Non-pigmented ciliary epithelial cell (primary cell): ENCODE results near the gene ZNF574.

ENCODE experiments used
- DNase-seq: peaks from one replicate; pipeline ENCODE4 v3.0.0-alpha.2; 2010; ENCODE audit warnings: low read depth

ZNF574 gene

GRCh38 chr19:42059196-42059595 is 16.8 kb upstream of the ZNF574 start:
- no peak for DNase-seq

DNA sequence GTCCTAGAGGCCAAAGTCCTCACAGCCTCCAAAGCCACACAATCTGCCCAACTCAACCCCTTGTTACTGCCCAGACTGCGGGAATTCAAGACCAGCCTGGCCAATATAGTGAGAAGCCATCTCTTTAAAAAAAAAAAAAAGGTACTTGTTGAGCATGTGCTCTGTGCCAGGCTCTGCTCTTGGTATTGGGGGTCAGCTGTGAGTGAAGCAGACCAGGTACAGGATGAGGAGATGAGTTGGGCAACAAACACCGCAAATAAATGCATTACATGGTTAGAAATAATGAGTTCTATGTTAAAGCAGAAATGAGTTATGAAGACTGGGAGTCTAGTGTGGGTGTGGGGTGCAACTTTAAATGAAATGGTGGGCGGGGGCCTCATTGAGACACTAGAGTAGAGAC is 15.8 kb upstream of the ZNF574 start:
- no peak for DNase-seq

GRCh38 chr19:42062381-42062780 is 13.6 kb upstream of the ZNF574 start:
- DNase-seq: no peak

DNA sequence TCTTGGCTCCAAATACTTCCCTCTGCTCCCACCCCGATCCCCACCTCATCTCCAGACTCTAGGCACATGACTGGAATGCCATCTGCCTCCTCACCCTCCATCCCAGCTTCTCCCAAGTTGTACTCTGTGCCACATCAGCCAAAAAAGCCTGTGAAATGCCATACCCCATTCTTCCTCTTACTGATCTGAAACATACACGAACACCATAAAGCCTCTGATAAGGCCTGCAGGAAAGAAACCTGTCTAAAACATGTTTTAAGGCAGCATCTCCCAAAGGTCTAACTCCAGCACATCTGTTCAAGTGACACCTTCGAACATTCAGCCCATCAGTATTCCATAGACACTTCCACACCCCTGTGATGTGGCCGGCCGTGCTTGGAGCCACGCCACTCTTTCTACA is 11.5 kb upstream of the ZNF574 start:
- no peak for DNase-seq

GRCh38 chr19:42065051-42065450 is 10.9 kb upstream of the ZNF574 start:
- no peak for DNase-seq

DNA sequence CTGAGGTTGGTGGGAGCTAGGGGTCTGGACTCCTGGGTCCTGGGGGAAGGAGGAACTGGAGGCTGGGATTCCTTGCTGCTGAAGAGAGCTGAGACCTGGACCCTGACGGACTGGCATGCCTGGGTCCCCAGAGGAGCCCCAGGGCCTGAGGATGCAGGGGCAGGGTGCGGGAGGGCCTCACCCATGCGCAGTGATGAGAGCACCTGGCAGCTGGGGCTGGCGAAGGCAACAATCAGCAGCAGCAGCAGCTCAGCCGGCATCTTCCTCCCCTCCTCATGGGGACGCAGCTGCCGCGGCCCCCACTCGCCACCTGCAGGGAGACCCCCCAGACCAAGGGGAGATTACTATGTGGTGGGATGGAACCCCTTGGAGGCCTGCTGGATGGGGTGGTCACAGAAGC is 10.5 kb upstream of the ZNF574 start:
- no peak for DNase-seq

DNA sequence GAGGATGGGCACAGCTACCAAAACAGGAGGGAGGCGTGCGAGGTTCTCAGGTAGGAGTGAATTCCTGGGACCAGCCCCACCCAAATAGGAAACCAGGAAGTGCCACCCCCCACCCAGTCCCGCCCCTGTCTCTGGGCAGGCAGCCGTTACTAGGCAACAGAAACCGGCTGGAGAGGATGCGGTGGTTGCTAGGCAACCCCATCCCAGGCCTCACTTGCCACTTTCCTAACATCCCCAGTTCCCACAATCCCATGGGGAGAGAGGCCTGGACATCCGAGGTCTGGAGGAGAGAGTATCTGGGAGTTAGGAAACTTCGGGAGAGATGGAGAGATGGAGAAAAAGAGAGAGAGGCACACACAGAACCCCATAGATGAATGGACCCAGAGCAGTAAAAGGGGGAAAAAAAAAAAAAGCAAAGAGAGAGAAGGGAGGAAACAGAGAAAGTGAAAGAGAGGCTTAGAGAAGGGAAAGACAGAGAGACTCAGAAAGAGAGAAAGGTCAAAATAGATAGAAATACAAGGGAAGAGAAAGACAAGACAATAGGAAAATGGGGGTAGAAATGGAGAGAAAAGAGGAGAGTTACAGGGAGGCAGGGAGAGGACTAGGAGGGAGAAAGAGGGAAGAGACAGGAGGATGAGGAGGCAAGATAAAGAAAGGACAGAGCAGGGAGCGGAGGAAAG is 9.8 kb upstream of the ZNF574 start:
- no peak for DNase-seq

DNA sequence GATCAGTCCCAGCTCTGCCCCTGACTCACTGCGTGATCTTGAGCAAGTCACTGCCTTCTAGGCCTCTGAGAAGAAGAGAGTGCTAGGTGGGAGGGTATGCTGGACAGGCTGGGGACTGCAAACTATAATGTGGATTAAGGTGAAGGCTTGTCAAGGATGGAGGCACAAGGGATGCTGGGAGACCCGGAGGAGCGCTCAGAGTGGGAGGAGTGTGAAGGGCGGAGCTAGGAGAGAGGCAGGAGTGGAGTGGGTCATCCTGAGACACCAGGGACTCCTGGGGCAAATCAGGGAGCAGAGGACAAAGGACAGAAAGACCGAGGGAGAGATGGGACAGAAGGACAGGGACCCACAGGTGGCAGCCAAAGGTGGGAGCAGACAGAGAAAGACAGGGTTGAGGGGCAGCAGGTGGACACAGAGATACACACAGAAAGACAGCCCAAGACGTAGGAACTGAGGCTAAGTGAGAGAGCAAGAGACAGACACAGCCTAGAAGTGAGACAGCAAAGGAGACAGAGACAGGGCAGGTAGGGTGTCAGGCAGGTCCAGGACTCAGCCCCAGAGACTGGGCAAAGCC is 8.6 kb upstream of the ZNF574 start:
- no peak for DNase-seq

DNA sequence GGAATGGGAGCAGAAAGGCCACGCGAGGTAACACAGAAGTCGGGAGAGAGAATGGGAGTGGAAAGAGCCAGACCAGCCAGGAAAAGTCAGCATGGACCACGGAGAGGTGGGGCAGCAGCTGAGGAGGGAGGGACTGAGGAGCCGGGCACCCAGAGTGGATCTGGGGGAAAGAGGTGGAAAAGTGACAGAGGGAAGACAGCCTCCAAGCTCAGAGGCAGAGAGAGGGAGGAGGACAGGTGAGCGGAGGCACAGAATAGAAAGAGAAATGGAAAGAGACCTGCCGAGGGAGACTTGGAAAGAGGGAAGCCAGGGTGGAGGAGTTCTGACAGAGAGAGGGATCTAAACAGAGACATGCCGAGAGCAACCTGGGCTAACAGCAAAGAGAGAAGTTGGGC is 7.6 kb upstream of the ZNF574 start:
- no peak for DNase-seq

DNA sequence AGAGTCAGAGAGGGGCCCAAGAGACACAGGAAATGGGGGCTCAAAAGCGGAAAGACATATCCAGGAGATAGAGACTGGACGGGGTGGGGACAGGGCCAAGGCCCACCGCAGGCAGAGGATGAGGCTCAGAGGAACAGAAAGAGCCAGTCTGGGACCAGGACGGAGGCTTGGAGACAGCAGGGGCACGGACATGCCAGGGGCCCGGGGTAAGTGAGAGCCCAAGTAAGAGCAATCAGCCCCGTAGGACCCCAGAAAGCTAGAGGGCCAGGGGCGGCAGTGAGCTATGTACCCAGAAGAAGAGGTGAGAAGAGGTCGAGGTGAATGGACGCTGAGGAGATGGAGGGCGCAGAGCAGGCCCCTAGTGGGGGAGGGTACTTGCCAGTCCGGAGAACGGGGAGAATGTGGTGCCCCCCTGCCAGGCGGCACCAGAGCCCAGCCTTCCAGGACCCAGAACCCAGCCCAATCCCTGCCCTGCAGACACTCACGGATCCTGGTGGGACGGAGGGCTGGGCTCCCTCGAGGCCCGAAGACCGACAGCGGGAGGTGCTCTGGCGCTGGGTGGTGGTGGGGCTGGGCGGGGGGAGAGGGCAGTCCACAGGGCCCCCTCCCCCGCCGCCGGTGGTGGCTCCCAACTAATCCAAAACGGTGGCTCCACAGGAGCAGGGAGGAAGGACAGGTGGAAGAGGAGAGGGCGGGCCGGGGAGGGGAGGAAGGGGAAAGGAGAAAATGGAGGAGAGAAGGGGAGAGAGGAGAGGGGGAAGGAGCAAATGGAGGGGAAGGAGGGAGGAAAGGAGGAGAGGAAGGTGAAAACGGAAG is 7.0 kb upstream of the ZNF574 start:
- DNase-seq: no peak

DNA sequence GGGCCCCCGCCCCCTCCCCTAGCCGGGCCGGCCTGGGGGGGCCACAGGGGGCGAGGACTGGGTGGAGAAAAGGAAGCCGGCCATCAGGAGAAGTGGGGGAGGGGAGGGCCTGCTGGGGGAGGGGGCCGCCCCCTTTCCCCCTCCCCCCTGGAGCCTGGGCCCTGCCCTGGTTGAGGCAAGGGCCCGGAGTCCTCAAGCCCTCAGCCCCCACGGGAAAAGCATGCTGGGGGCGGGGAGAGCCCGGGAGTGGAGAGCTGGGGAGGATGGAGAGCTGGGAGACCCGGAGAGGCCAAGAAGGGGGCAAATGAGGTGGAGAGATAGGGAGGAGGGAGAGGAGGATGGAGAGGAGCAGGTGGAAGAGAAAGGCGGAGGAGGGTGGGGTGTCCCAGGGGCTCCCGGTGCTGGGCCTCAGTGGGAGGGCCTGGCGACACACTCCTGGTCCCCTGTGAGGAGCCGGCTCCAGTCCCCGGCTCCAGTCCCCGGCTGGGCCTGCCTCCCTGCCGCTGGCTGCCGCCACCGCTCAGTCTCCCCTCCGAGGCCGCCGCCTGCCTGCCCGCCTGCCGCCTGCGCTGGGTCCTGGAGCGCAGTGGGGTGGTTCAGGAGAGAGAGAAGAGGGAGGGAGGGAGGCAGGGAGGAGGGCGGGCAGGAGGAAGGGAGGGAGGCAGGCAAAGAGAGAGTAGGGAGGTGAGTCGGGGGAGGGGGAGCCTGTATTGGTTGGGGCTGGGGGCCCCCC is 6.2 kb upstream of the ZNF574 start, which contains the start of gene GRIK5:
Gene GRIK5 (minus strand): TSS at position 588 of the 733 bp plus-strand sequence. CDS start 4,436 bp downstream, outside the sequence.
- DNase-seq: no peak

DNA sequence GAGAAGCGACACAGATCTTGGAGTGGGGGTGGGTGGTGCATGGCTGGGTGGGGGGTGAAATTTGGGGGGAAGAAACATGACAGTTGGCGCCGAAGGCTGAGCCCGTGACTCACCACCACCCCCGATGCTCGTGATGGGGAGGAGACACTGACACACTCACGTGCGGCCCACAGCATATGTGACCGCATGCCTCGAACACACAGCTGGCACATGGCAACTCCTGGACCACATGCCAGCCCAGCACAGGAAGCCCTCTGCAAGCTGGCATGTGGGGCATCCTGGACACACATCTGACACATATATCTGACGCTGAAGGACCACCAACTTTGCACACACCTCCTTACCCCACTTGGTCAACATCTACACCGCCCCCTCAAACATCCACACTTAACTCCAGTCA is 4.7 kb upstream of the ZNF574 start:
- no peak for DNase-seq

DNA sequence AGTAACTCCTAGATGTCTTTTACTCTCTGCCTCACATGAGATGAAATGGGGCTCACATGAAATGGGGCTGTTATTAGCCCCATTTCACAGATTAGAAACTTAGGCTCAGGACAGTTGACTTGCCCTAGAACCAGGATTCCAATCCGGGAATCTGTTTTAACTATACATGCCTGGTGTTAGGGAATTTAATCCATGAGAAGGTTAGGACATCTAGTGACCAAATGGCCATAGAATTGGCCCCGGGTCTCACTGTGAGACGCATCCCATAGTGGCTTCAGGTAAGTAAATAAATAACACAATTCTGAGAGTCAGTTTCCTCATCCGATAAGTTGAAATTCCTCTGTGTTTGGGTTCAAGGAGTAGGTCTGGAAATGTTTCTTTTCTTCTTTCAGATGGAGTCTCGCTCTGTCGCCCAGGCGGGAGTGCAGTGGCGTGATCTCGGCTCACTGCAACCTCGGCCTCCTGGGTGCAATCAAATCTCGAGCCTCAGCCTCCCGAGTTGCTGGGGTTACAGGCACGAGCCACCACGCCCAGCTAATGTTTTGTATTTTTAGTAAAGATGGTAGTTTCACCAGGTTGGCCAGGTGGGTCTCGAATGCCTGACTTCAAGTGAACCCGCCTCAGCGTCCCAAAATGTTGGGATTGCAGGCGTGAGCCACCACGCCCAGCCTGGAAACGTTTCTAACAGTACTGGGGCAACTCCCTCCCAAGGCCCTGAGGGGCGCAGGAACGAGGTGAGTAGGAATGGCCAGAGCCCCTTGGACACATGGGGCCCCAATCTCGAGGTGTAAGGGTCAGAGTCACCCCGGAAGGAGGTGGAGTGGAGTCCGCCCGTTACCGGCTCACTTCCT is 1.2 kb upstream of the ZNF574 start:
- no peak for DNase-seq

DNA sequence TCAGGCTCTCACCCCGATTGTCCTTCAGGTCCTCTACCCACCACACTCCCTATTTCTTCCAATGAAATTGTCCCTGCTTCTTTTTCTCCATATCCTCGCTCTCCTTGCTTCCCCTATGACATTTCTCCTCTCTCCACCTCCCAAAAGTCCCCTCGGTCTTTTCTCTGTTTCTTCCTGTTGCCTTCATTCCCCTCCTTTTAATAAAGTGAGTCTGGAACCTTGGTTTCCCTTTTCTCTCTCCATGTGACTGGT is 676 bp upstream of the ZNF574 start:
- DNase-seq: no peak

GRCh38 chr19:42076380-42076944 is 496 bp downstream of the ZNF574 start:
- no peak for DNase-seq

DNA sequence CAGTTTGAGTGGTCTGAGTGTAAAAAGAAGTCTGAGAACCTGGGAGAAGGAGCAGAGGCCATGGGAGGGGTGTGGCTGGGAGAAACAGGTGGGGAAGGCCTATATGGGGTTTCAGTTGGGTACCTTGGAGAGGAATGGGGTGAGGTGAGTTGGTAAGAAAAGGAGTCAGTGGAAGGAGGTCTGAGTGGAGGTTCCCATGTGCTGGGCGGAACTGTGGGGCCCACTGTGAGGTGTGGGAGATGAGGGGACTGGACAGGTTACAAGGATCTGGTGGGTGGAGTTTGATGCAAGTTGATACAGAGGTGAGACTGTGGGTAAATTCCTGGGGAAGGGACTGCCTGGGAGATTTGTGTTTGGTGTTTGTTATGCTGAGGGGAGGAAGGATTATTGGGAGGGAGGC is 2.1 kb downstream of the ZNF574 start:
- no peak for DNase-seq

DNA sequence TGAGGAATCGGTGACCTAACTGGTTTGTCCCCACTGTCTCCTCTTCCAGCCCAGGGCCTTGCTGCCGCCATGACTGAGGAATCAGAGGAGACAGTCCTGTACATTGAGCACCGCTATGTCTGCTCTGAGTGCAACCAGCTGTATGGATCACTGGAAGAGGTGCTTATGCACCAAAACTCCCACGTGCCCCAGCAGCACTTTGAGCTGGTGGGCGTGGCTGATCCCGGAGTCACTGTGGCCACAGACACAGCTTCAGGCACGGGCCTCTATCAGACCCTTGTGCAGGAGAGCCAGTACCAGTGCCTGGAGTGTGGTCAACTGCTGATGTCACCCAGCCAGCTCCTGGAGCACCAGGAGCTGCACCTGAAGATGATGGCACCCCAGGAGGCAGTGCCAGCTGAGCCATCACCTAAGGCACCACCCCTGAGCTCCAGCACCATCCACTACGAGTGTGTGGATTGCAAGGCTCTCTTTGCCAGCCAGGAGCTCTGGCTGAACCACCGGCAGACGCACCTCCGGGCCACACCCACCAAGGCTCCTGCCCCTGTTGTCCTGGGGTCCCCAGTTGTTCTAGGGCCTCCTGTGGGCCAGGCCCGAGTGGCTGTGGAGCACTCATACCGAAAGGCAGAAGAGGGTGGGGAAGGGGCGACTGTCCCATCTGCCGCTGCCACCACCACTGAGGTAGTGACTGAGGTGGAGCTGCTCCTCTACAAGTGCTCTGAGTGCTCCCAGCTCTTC is 2.7 kb downstream of the ZNF574 start:
- no peak for DNase-seq

GRCh38 chr19:42079276-42079669 is 3.3 kb downstream of the ZNF574 start:
- no peak for DNase-seq

DNA sequence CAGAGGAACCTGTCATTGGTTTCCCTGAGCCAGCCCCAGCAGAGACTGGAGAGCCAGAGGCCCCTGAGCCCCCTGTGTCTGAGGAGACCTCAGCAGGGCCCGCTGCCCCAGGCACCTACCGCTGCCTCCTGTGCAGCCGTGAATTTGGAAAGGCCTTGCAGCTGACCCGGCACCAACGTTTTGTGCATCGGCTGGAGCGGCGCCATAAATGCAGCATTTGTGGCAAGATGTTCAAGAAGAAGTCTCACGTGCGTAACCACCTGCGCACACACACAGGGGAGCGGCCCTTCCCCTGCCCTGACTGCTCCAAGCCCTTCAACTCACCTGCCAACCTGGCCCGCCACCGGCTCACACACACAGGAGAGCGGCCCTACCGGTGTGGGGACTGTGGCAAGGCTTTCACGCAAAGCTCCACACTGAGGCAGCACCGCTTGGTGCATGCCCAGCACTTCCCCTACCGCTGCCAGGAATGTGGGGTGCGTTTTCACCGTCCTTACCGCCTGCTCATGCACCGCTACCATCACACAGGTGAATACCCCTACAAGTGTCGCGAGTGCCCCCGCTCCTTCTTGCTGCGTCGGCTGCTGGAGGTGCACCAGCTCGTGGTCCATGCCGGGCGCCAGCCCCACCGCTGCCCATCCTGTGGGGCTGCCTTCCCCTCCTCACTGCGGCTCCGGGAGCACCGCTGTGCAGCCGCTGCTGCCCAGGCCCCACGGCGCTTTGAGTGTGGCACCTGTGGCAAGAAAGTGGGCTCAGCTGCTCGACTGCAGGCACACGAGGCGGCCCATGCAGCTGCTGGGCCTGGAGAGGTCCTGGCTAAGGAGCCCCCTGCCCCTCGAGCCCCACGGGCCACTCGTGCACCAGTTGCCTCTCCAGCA is 4.2 kb downstream of the ZNF574 start:
- DNase-seq: no peak
